T-cell (primary cell): ENCODE data around the gene CCDC195. TPM values are rescaled to one million over a fixed set of nuclear protein-coding genes. Genes with fewer than 3 reads are reported as not detected.

ENCODE experiments used
- ATAC-seq, 4 experiments: fragments of 200-7000 bp in 3 of 4; fragments of 150-1000 bp in 1 of 4; cut with Tn5 transposase; replicated peaks in 1 of 4; 1 replicate in 3 of 4; 2 replicates in 1 of 4; pipeline ENCODE4 v1.10.0; 2021; ENCODE audit warnings: moderate library complexity in 3 of 4, mild to moderate bottlenecking in 2 of 4, moderate number of reproducible peaks in 1 of 4
- CTCF ChIA-PET, 2 donors: fragments of 300-600 bp; sonication (Branson Sonifier 250); formaldehyde crosslinking; loops; one replicate each; lab custom pipeline; 2022; ENCODE audit warnings: antibody characterized with exemption in 2 of 2; lab: Charles Lee
- POLR2A ChIA-PET, 2 donors: fragments of 300-600 bp; sonication (Branson Sonifier 250); formaldehyde crosslinking; loops; one replicate each; lab custom pipeline; 2022; ENCODE audit warnings: antibody characterized with exemption in 2 of 2; lab: Charles Lee
- DNase-seq, 35 experiments: peaks; one replicate each; pipeline versions ENCODE4 v3.0.0 to v3.0.0-alpha.2; 2013 to 2023
- H3K27ac ChIP-seq: one replicate; pipeline ENCODE4 v1.5.1; 2013; ENCODE audit warnings: low read length
- H3K27me3 ChIP-seq, 2 experiments: replicated peaks in 1 of 2; 1 replicate in 1 of 2; 2 replicates in 1 of 2; pipeline versions ENCODE4 v1.6.1 to v1.7.0; 2013; ENCODE audit warnings: low read length in 1 of 2, mixed read lengths in 1 of 2; ENCODE audit not compliant: control insufficient read depth in 2 of 2, insufficient read depth in 2 of 2; ENCODE audit errors: extremely low read depth in 1 of 2
- H3K36me3 ChIP-seq, 2 donors: 1 replicate in 1 of 2; 2 replicates in 1 of 2; pipeline versions ENCODE4 v1.6.1 to v1.7.0; 2013; ENCODE audit warnings: low read length in 1 of 2; ENCODE audit not compliant: control insufficient read depth in 2 of 2, insufficient read depth in 1 of 2; ENCODE audit errors: extremely low read depth in 1 of 2
- H3K4me1 ChIP-seq, 2 experiments: 1 replicate in 1 of 2; 2 replicates in 1 of 2; pipeline versions ENCODE4 v1.6.1 to v1.7.0; 2013; ENCODE audit warnings: low read length in 2 of 2, mixed read lengths in 1 of 2; ENCODE audit not compliant: insufficient read depth in 2 of 2, control insufficient read depth in 1 of 2; ENCODE audit errors: extremely low read depth in 1 of 2
- H3K4me3 ChIP-seq, 2 donors: 1 replicate in 1 of 2; 2 replicates in 1 of 2; pipeline versions ENCODE4 v1.5.1 to v1.7.0; 2013; ENCODE audit warnings: mild to moderate bottlenecking in 2 of 2, low read length in 1 of 2, moderate library complexity in 1 of 2; ENCODE audit not compliant: control insufficient read depth in 1 of 2; ENCODE audit errors: extremely low read depth in 1 of 2
- H3K9me3 ChIP-seq: 2 replicates; pipeline ENCODE4 v1.7.0; 2013
- H3K27ac Mint-ChIP-seq, 2 donors: one replicate each; pipeline ENCODE4 v1.8.0; 2020 to 2021; ENCODE audit warnings: mild to moderate bottlenecking in 2 of 2, mixed read lengths in 2 of 2
- H3K27me3 Mint-ChIP-seq, 2 donors: one replicate each; pipeline ENCODE4 v1.8.0; 2021 to 2022; ENCODE audit warnings: mixed read lengths in 2 of 2
- H3K36me3 Mint-ChIP-seq: one replicate; pipeline ENCODE4 v1.8.0; 2021; ENCODE audit warnings: mixed read lengths
- H3K4me1 Mint-ChIP-seq, 3 donors: one replicate each; pipeline ENCODE4 v1.8.0; 2020 to 2022; ENCODE audit warnings: mixed read lengths in 3 of 3, mild to moderate bottlenecking in 1 of 3
- H3K4me3 Mint-ChIP-seq, 3 donors: one replicate each; pipeline ENCODE4 v1.8.0; 2020 to 2022; ENCODE audit warnings: mild to moderate bottlenecking in 3 of 3, mixed read lengths in 3 of 3, moderate library complexity in 3 of 3
- H3K9me3 Mint-ChIP-seq, 3 donors: one replicate each; pipeline ENCODE4 v1.8.0; 2020 to 2022; ENCODE audit warnings: mixed read lengths in 3 of 3
- WGBS: methylation state at CpG from one replicate; pipeline ENCODE4 v1.1.5; 2013; ENCODE audit warnings: missing lambda C conversion rate; ENCODE audit not compliant: insufficient coverage; 5-methylcytosine and 5-hydroxymethylcytosine counted together
- total RNA-seq, 35 experiments: library from RNA in 6 of 35; stranded (reverse) in 6 of 35; fragments of 120-200 nt in 1 of 35; gene quantifications; one replicate each; pipeline versions ENCODE4 v1.2.1 to v1.2.4 and lab custom pipeline; 2013 to 2026

CCDC195 gene
- total RNA-seq, 5 donors from 2014 or later (not counting 1 experiment from before 2014, with no cell fraction given): not detected

DNA sequence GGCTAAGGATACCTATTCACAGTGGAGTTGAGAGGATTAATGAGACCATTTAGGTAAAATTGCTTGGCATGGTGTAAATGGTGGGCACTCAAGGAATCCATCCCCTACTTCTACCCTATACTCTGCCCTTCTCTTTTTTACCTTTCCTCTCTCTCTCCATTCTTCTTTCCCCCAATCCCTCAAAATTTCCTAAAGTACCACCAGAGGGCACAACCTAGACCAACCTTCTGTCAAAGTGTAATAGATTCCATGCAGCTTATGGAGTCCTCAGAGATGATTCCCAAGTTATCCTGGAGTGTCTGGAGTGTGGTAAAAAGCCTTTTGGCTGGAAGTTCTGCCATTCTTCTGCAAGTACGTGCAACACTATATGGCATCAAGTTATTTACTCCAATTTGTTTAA is 33.0 kb upstream of the CCDC195 start:
- no peaks in the 10 kb centered on the region for H3K36me3 Mint-ChIP-seq
- H3K4me3 Mint-ChIP-seq: no peak overlapping the region
- no CpG with 5 or more reads among the region's 1 CpG for WGBS
- no peak overlapping the region for H3K27ac Mint-ChIP-seq
- ATAC-seq: no peak
- H3K9me3 Mint-ChIP-seq: no peaks in the 10 kb centered on the region
- no peaks in the 10 kb centered on the region for H3K9me3 ChIP-seq
- CTCF ChIA-PET: interaction anchor here in 1 of 2 donors (0.5 kb wide), 1 partner anchor 395 kb away, joined by 3 read pairs; no protein-coding TSS in a partner anchor
- no peak for DNase-seq
- no peaks in the 10 kb centered on the region for H3K4me1 ChIP-seq
- peaks cover 3 to 5% of the 10 kb centered on the region in 2 donors for H3K27me3 Mint-ChIP-seq
- no peaks in the 10 kb centered on the region for H3K4me1 Mint-ChIP-seq
- H3K27me3 ChIP-seq: peaks cover 0 to 3% of the 10 kb centered on the region in 2 experiments
- H3K4me3 ChIP-seq: no peak overlapping the region
- no peaks in the 10 kb centered on the region for H3K36me3 ChIP-seq
- no peak overlapping the region for H3K27ac ChIP-seq
- POLR2A ChIA-PET: no interaction called here

DNA sequence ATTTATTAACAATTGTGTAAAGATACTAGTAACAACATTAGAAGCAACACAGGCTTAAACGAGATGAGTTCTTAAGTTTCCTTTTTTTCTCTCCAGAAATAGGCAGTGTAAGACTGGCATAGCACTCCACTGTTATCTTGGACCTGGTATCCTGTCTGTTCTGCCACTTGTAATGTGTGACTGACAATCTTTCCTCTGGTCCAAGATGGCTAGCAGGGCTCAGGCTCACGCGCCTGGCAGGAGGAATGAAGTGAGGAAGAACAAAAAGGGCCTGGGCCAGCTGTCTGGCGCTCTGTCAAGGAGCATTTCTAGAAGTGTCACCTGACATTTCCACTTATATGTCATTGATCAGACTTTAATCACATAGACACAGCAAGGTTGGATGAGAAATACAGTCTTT is 31.6 kb upstream of the CCDC195 start:
- H3K36me3 Mint-ChIP-seq: no peaks in the 10 kb centered on the region
- H3K27ac ChIP-seq: no peak overlapping the region
- H3K36me3 ChIP-seq: no peaks in the 10 kb centered on the region
- no peaks in the 10 kb centered on the region for H3K4me1 ChIP-seq
- WGBS: no CpG with 5 or more reads among the region's 4 CpGs
- no peaks in the 10 kb centered on the region for H3K9me3 Mint-ChIP-seq
- H3K27me3 ChIP-seq: peaks cover 0 to 3% of the 10 kb centered on the region in 2 experiments
- no peaks in the 10 kb centered on the region for H3K4me1 Mint-ChIP-seq
- peaks cover 3 to 7% of the 10 kb centered on the region in 2 donors for H3K27me3 Mint-ChIP-seq
- DNase-seq: no peak
- no peaks in the 10 kb centered on the region for H3K9me3 ChIP-seq
- ChIA-PET CTCF (no interaction called here), POLR2A (no interaction called here)
- no peak overlapping the region for H3K4me3 ChIP-seq
- no peak for ATAC-seq
- no peak overlapping the region for H3K27ac Mint-ChIP-seq
- no peak overlapping the region for H3K4me3 Mint-ChIP-seq

DNA sequence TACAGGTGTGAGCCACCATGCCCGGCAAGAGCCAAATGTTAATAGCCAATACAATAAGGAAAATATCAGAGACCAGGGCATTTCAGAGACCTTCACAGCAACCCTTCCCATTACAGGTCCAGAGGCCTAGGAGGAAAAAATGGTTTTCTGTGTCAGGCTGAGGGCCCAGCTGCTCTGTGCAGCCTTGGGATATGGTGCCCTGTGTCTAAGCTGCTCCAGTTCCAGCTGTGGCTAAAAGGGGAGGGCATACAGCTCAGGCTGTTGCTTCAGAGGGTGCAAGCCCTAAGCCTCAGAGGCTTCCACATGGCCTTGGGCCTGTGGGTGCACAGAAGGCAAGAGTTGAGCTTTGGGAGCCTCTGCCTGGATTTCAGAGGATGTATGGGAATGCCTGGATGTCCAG is 20.1 kb upstream of the CCDC195 start:
- Histone ChIP-seq H3K9me3 (no peaks in the 10 kb centered on the region), H3K27ac (no peak overlapping the region), H3K36me3 (no peaks in the 10 kb centered on the region), H3K27me3 (peaks cover 0 to 9% of the 10 kb centered on the region in 2 experiments), H3K4me3 (no peak overlapping the region), H3K4me1 (no peaks in the 10 kb centered on the region)
- Mint-ChIP-seq H3K4me1 (no peaks in the 10 kb centered on the region), H3K36me3 (peaks cover 11% of the 10 kb centered on the region), H3K27me3 (peaks cover 0 to 8% of the 10 kb centered on the region in 2 donors), H3K4me3 (no peak overlapping the region), H3K9me3 (peaks cover 12 to 25% (median 17%) of the 10 kb centered on the region in 3 donors), H3K27ac (no peak overlapping the region)
- no peak for DNase-seq
- WGBS: 100% methylated on average over 1 of the region's 1 CpG
- ATAC-seq: no peak
- CTCF ChIA-PET: no interaction called here
- POLR2A ChIA-PET: no interaction called here

DNA sequence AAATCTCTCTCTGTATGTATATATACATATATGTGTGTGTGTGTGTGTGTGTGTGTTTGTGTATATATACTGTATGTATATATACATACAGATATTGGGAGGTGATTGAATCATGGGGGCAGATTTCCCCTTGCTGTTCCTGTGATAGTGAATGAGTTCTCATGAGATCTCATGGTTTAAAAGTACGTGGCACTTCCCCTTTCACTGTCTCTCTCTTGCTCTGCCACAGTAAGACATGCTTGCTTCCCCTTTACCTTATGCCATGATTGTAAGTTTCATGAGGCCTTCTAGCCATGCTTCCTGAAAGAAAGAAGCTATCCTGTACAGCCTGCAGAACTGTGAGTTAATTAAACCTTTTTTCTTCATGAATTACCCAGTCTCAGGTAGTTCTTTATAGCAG is 18.8 kb upstream of the CCDC195 start:
- ATAC-seq: no peak
- H3K4me3 Mint-ChIP-seq: no peak overlapping the region
- CTCF ChIA-PET: no interaction called here
- peaks cover 11% of the 10 kb centered on the region for H3K36me3 Mint-ChIP-seq
- peaks cover 12 to 25% (median 17%) of the 10 kb centered on the region in 3 donors for H3K9me3 Mint-ChIP-seq
- no peak overlapping the region for H3K27ac ChIP-seq
- no peaks in the 10 kb centered on the region for H3K4me1 ChIP-seq
- no peaks in the 10 kb centered on the region for H3K4me1 Mint-ChIP-seq
- H3K27ac Mint-ChIP-seq: no peak overlapping the region
- H3K27me3 Mint-ChIP-seq: peaks cover 0 to 8% of the 10 kb centered on the region in 2 donors
- POLR2A ChIA-PET: no interaction called here
- peaks cover 0 to 9% of the 10 kb centered on the region in 2 experiments for H3K27me3 ChIP-seq
- H3K36me3 ChIP-seq: no peaks in the 10 kb centered on the region
- no peaks in the 10 kb centered on the region for H3K9me3 ChIP-seq
- DNase-seq: no peak
- no CpG with 5 or more reads among the region's 1 CpG for WGBS
- H3K4me3 ChIP-seq: no peak overlapping the region

DNA sequence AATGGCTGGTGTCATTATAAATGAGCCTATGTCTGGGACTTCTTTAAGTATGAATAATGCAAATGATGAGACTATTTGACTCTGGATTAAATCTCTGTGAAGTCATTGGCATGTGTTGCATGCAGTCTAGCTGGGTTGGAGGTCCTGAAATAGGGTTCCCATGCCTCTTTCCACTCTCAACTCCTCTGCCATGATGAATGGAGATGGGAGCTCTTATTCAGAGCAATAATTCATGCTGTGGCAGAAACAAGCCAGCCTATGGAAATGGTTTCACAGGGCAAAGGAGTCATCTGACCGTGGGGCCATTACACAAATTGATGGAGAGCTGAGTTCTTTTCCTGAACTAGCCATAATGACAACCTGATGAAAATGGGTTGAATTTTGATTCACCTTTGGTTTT is 15.5 kb upstream of the CCDC195 start:
- no peak for ATAC-seq
- H3K36me3 ChIP-seq: no peaks in the 10 kb centered on the region
- H3K27me3 ChIP-seq: peaks cover 0 to 12% of the 10 kb centered on the region in 2 experiments
- H3K4me1 Mint-ChIP-seq: no peaks in the 10 kb centered on the region
- no peak overlapping the region for H3K4me3 ChIP-seq
- peaks cover 3% of the 10 kb centered on the region for H3K36me3 Mint-ChIP-seq
- no peak overlapping the region for H3K27ac ChIP-seq
- H3K4me3 Mint-ChIP-seq: no peak overlapping the region
- H3K9me3 Mint-ChIP-seq: peaks cover 8 to 33% (median 17%) of the 10 kb centered on the region in 3 donors
- POLR2A ChIA-PET: interaction anchor here in 1 of 2 donors (0.6 kb wide), 1 partner anchor 203 kb away, joined by 4 read pairs; no protein-coding TSS in a partner anchor
- DNase-seq: no peak
- H3K27ac Mint-ChIP-seq: no peak overlapping the region
- CTCF ChIA-PET: interaction anchor here (0.7 to 1.1 kb wide), 2 partner anchors 11 to 41 kb away, joined by 3 to 4 read pairs; no protein-coding TSS in a partner anchor
- peaks cover 5 to 12% of the 10 kb centered on the region in 2 donors for H3K27me3 Mint-ChIP-seq
- no CpG with 5 or more reads among the region's 1 CpG for WGBS
- peaks cover 2% of the 10 kb centered on the region for H3K9me3 ChIP-seq
- no peaks in the 10 kb centered on the region for H3K4me1 ChIP-seq

DNA sequence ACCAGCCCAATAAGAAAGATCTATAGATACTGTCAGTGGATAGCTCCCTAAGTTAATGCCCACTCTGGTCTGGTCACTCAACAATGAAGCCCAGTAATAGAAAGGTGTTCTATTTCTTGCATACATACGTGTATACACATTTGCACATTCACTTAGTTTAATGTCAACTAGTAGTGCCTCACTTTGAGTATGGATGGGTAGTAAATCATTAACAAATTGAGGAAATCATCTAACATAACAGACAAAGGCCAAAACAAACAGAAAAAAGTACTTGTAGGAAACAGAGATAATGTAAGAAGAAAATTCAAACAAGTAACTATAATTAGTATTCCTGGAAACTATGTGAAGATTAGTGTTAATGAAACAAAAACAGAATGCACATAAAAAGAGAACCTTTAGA is 13.3 kb upstream of the CCDC195 start:
- H3K36me3 Mint-ChIP-seq: peaks cover 6% of the 10 kb centered on the region
- WGBS: no CpG with 5 or more reads among the region's 1 CpG
- Histone ChIP-seq H3K9me3 (peaks cover 2% of the 10 kb centered on the region), H3K27me3 (peaks cover 0 to 7% of the 10 kb centered on the region in 2 experiments), H3K36me3 (no peaks in the 10 kb centered on the region), H3K4me3 (no peak overlapping the region), H3K27ac (no peak overlapping the region), H3K4me1 (no peaks in the 10 kb centered on the region)
- H3K4me1 Mint-ChIP-seq: no peaks in the 10 kb centered on the region
- ChIA-PET POLR2A (no interaction called here), CTCF (no interaction called here)
- no peak overlapping the region for H3K4me3 Mint-ChIP-seq
- peaks cover 5 to 12% of the 10 kb centered on the region in 2 donors for H3K27me3 Mint-ChIP-seq
- ATAC-seq (no peak), DNase-seq (no peak)
- H3K27ac Mint-ChIP-seq: no peak overlapping the region
- peaks cover 0 to 22% (median 11%) of the 10 kb centered on the region in 3 donors for H3K9me3 Mint-ChIP-seq
